DMS53 treated with DMSO at 0.1 percent for 48 hours (cell line): ENCODE data around the gene GALNT15.

Experiments used
- DNase-seq: peaks from one replicate; lab custom pipeline; 2025; ENCODE audit not compliant: unreplicated experiment; lab: John Stamatoyannopoulos, UW

Gene GALNT15

DNA sequence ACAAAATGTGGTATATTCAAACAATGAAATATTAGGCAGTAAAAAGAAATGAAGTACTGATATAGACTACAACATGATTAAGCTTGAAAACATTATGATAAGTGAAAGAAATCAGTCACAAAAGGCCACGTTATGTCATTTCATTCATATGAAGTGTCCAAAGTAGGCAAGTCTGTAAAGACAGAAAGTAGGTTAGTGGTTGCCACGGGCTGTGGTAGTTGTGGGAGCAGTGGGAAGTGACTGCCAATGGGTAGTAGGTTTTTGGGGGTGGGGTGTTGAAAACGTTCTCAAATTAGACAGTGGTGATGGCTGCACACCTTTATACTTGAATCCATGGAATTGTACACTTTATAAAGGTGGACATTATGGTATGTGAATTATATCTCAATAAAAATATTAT is 12.1 kb downstream of the GALNT15 start:
- no peak for DNase-seq

DNA sequence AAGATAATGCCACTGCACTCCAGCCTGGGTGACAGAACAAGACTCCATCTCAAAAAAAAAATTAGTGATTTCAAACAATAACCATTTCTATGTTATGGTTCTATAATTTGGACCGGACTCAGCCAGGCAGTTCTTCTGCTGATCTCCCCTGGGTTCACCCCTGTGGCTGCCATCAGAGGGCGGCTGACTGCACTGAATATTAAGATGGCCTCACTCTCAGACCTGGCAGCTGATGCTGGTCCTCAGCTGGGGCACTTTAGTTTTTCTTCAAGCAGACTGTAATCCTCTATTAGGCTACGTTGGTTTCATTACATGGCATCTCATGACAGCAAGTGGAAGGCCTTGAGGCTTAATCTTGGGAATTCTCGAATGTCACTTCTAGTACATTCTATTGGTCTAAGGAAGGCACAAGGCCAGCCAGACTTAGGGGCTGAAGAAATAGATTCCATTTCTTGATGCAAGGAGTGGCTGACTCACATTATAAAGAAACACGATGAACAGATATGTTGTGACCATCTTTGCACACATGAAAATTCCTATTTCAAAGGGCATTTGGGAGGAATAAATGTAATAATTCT is 12.8 kb downstream of the GALNT15 start:
- no peak for DNase-seq

DNA sequence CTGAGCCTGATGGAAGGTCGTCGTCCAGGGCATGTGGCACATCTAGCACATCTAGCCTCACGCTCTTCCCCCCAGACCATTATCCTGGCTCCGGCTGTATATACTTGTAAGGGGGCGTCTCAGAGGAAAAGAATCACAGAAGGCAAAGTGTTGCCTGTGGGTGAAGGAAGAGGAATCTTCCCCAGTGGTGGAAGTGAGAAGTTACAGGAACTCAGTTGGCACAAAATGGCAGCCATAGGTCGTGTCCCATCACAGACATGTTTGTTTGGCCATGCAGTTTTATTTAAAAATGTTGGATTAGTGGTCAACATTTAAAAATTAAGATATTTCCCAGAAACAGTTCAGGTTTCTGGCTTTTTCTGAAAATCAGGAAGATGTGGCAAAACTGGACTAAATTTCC is 13.6 kb downstream of the GALNT15 start:
- no peak for DNase-seq

DNA sequence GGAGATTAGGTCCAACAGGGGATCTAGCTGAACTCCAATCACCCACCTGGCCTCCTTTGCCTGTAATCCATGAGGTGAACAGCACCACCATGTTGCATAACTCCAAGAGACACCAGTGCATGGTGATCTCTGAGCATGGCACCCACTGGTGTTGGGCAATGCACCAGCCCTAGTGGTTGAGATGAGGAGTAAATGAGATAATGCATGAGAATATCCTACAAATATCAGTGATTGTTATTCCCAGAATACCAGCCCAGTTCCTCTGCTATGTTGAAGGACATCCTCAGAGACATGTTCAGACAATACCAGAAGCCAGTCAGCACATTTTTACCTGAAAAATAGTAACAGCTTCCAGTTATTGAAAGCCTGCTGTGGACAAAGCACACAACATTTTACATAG is 14.7 kb downstream of the GALNT15 start:
- DNase-seq: no peak

DNA sequence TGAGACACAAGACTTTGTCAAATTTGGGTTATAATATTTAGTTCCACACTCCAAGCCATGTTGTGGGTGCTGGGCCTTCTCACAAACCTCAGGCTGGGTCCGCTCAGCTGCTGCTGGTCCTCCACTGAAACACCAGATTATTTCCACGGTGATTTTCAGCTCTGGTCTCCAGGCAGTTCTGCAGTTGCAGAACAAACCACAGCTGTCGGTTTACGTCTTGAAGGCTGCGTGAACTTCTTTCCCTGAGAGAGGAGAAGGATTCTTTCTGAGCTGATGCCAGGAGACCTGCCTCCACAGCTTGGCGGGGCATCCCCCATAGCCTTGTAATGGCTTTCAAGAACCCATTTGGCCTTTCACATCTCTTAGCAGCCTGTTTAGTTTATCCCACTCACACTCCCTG is 16.2 kb downstream of the GALNT15 start:
- DNase-seq: no peak

DNA sequence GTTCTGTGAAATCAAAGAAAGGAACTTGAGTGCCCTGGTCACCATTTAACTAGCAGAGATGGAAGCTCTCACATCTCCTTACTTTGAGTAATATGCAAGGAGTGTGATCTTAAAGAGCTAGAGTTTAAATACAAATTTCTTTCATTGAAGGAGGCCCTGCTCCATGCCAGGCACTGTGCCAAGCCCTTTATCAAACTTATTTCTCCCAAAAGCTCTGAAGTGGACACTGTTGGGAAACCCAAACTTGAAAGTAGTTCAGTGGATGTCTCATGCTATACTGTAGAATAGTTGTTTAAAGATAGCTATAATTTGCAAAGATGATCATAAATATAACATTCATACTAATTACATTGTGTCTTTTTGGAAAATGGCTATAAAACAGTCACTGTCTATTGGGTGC is 17.1 kb downstream of the GALNT15 start:
- no peak for DNase-seq

DNA sequence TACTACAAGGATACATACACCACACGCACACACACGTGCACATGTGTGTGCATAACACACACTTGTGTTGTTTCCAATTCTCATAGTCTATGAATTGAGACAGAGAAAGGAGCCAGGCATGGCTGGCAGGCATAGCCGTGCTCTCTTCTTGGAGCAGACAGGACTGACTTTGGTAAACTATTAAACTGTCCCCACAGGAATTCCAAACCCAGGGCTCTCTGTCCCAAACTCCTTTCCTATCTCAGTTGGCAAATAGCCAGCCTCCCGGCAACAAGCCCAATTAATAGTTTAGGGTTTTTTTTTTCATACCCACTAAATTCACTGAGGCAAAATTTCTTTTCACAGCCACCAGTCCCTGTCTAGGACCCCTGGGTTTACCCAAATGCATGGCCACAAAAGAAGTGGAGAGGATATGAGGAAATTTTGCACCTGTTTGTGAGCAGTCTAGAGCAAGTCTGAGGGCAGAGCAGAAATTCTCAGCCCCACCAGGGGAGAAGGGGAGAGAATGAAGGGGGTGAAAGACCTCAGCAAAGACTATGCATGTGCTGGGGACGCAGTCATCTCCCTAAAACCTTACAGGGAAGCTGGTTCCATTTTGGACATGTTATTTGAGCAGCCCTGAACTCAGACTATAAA is 17.8 kb downstream of the GALNT15 start:
- no peak for DNase-seq

DNA sequence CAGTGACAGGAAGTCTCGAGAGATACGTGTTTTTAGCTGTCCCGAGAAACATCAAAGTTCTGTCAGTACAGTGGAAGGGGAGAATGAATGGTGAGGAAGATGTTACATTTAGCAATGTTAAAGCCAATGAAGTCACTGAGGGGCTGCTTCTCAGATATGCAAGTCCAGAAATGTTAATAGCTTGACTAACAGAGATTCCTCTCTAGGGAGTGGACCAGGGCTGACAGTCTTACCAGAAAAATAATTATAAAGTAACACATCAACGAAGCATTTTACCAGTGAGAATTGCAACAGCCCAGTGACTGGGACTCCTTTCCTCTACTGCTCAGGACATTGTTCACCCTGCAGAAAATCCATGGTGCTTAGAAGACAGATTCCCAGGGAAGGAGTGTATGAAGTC is 23.9 kb downstream of the GALNT15 start:
- no peak for DNase-seq

DNA sequence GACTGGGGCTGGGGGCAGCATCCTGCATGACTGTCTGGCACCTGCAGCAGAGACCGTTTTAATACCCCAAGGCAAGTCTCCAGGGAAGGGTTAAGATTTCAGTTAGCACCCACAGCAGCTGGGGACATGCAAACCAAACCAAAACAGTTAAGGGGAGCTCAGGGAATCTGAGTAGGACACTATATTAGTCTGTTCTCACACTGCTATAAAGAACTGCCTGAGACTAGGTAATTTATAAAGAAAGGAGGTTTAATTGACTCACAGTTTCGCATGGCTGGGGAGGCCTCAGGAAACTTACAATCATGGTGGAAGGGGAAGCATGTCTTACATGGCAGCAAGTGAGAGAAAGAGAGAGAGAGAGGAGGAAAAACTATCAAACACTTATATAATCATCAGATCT is 25.3 kb downstream of the GALNT15 start:
- DNase-seq: no peak

DNA sequence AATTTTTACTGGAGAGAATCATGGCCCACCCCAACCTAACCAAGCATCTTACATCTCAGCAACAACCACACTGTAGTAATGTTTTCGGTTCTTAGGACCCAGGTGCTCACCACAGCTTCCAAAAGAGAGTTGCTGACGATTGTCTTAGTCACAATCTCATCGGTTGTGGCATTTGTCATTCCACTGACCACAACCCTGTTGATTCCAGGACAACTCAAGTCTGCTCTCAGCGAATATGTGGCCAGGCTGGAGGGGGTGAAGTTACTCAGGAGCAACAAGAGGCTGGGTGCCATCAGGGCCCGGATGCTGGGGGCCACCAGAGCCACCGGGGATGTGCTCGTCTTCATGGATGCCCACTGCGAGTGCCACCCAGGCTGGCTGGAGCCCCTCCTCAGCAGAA is 25.9 kb downstream of the GALNT15 start:
- no peak for DNase-seq

DNA sequence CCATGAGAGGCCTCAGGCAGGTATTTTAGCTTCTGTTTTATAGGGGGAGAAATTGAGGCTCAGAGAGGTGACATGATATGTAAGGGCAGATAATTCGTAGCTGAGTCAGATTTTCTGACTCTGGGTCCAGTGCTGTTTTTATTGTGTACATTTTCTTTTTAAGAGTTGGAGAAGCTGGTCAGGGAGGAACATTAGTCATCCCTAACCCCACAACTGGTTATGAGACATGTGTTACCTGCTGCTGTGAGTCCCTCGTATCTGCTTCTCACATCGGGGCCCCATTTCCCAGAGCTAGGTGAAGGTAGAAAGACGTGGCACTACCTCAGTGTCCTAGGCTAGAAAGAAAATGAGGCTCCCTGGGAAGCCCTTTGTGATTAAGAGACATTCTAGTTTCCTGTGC is 28.6 kb downstream of the GALNT15 start:
- no peak for DNase-seq

DNA sequence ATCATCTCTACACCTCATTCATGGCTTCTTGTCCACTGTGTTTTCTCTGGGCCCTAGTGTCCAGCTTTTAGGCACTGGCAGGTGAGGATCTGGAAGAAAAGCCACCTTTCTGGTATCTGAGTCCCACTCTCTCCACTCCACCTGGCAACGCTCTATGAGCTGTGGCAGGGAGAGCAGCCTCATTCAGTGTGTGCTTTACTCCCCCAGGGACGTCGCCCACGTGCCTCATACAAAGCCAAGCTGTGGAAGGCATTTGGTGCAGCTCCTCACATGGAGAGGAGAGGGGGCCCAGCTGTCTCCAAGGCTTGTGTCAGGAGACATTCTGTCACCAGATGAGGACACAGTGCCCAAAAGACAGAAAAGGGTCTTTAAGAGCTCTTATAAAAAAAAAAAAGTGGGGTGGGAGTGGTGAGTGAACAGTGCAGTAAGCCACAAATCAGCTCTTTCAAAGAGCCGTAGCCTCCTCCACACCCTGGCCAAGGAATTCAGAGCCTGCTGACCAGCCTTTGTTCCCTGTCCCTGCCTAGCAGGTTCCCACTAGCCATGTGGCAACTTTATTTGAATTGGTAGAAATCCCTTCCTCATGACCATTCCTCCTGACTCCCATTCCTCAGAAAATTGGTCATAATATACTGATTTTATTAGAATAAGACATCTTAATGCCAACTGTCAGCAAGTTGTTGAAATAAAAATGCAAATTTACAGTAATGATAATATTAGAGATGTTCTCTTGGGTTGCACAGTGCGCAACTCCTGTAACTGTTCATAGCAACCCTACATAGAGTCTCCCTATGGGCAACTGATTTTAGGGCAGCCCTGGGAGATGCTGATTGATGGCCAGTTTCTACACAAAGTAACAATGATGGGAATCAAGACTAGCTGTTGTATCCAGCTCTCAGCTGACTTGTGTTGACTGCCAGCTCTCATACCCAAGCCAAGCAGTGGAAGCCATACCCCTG is 29.5 kb downstream of the GALNT15 start:
- no peak for DNase-seq

DNA sequence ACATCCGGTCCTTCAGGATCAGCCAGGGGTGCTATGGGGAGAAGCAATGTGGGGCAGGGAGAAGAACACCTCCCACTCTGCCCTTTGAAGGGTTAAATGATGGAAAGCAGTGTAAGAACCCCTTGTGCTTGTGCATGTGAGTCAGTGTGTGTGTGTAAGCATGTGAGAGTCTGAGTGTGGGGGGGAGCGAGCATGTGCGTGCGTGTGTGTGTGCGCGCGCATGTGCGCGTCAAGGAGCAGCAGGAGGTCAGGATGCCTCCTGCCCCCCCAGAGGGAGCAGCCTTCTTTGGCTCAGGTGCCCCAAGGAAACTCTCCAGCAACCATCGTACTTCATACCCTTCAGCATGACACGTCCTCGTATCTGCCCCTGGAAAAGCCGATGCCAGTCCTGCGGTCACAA is 30.3 kb downstream of the GALNT15 start:
- no peak for DNase-seq

DNA sequence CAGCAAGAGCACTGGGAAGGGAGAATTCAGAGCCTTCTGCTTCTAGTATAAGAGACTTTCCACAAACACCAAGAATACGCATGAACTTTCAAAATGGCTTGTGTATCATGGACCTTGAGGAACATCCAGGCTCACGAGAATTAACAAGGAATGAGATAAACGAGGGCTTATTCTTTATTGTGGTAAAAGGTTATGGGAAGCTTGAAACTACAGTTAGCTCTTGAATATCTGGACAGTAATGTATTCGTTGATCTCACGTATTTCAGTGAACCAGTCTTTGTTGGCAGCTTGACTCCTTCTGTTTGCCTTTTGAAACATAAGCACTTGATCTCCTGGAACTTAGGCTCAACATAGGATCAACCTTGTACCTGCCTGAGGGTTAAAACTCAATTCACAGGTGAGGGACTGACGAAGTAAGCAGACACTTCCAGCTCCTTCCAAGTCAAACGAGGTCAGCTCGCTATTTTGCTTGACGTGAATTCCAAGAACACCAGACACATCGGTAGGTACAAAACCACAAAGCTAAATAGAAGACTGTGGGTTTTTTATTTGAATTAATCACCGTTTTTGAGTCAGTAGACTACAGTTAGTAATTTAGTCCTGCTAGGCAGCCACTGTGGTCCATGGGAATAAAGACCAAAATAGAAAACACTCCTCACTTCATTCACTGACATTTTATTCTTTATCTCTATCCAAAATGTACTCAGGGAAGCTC is 30.8 kb downstream of the GALNT15 start:
- no peak for DNase-seq

DNA sequence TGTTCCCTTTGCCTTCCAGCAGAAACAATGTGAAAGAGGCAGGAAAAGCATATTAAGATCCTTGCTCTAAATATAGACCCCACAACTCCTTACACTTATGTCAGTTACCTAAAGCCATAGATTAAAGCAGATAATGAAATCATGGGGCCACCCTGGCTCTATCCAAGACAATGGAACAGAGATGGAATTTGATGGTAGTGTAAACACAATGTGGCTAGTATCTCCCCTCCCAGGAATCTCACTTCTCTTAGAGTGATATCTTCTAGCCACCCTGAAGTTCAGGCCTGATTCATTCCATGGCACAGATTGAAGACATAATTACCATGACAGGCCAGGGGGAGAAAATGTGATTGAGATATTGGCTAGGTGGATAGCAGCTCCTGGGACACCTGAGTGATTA is 32.6 kb downstream of the GALNT15 start:
- DNase-seq: no peak

DNA sequence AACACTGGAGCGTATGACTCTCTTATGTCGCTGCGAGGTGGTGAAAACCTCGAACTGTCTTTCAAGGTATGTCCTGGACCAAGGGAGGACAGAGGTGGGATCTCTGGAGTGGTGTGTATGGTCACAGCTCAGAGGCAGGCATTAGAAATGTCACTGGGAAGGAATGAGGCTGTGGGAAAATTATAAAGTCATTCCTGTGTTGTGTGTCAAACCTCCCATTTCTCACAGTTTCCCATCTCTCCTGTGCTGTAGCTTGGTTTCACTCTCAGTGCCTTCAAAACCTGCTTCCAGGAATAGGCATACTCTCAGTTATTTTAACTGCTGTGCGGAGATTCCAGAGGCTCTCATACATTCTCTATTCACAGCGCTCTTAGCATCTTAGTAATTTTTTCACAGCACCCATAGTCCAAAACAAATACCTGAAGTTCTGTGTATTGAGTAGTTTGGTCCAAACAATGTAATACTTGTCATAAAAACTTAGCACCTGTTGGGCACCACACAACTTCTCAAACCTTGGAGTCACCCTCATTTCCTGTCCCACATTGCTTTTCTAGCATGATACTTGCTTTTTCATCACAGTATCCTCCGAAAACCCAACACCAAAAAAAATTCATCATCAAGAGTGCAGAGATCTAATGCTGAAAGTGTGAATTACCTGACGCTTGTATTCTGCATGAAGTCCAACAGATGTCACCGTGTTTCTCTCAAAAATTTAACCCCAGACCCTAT is 36.9 kb downstream of the GALNT15 start:
- no peak for DNase-seq

DNA sequence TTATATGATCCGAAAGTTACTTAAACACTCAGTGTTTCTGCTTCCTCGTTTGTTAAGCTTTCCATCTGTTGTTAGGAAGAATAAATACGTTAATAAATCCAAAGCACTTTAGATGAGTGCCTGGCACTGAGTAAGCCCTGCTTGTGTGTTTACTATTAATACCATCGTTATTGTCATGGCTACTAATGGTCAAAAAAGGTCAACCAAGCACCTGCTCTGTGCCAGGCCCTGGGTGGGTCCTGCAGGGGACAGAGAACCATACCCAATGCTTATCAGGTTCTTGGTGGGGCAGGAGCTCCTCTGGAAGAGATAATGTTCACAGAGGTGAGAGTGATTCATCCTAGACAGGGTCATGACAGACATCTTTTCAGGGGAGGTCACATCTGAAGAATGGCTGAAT is 39.9 kb downstream of the GALNT15 start:
- no peak for DNase-seq

DNA sequence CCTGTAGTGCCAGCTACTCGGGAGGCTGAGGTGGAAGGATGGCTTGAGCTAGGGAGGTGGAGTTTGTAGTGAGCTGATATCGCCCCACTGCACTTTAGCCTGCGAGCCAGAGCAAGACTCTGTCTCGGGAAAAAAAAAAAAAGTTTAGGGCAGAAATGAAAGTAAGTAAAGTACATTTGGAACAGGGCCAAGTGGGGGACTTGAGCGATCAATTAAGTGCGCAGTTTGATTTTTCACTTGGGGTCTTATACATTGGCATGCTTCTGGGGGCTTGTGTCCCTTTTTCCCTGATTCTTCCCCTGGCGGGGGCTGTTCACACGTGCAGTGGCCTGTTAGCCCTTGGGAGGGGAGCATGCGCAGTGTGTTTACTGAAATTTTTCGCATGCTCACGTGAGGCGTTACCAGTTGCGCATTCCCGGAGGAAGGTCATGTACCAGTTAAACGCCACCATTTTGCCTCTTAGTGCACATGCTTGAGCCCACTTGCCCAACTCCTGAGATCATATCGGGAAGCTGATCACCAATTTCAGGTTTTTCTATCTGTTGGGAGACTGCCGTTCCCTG is 42.0 kb downstream of the GALNT15 start:
- no peak for DNase-seq

DNA sequence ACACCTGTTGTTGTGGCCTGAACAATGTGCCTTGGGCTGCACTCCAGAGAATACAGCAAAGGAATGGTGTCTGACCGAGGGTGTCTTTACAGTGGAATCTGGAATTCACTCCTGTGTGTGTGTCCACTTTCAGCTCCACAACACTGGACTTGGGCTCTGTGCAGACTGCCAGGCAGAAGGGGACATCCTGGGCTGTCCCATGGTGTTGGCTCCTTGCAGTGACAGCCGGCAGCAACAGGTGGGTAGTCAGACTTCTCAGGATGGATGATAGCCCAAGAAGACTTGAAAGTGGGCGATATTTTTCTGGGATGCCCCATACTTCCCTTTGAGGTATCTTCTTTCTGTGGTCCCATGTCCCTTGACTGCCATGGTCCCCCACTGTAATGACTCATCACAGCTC is 45.3 kb downstream of the GALNT15 start:
- DNase-seq: no peak

DNA sequence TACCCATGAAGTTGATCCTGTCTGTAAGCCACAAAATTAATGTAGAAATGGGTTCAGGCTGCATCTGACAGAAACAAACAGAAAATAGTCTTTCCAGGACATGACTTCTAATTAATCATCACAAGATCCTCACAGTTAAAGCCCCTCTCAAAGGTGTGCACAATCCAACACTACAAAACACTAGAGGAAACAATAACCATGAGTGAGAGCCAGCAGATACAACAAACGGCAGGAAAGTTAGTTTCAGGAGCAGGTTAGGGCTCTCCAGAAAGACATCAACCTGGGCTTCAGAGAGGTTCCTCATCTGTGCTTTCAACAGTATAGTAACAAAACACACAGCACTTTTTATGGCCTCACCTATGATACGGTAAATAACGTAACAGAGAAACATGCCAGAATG is 47.5 kb downstream of the GALNT15 start:
- DNase-seq: no peak

DNA sequence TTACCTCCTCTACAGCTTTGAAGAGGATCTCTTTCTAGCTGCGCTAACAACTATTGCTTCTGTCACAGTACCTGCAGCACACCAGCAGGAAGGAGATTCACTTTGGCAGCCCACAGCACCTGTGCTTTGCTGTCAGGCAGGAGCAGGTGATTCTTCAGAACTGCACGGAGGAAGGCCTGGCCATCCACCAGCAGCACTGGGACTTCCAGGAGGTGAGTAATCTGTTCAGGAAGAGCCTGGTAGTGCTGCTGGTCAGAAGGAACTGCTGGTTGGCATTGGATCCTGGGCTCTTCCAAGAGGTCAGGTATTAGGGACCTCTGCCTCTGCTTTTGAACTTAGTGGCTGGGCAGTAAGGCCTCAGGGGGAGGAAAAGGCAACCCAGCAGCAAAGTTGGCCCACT is 48.1 kb downstream of the GALNT15 start:
- DNase-seq: no peak
